GM23248 (cell line): ENCODE results near the gene CDH4. TPM values are rescaled to one million over a fixed set of nuclear protein-coding genes. Genes with fewer than 3 reads are reported as not detected.

Experiments
- DNase-seq: peaks from one replicate; pipeline ENCODE4 v3.0.0-alpha.2; 2015
- H2AFZ ChIP-seq: fragments of 200-600 bp; sonication (generic); 2 replicates; pipeline ENCODE4 v1.6.1; 2016; ENCODE audit warnings: antibody characterized with exemption
- H3F3A ChIP-seq: fragments of 200-600 bp; sonication (generic); 2 replicates; pipeline ENCODE4 v1.6.1; 2016; ENCODE audit warnings: mild to moderate bottlenecking, antibody characterized with exemption, mixed run types; ENCODE audit not compliant: insufficient read depth
- H3K27ac ChIP-seq: fragments of 200-600 bp; sonication (generic); 2 replicates; pipeline ENCODE4 v1.5.1; 2016; ENCODE audit warnings: mild to moderate bottlenecking
- H3K27me3 ChIP-seq: fragments of 200-600 bp; sonication (generic); replicated peaks from 2 replicates; pipeline ENCODE4 v1.6.1; 2016; ENCODE audit warnings: mild to moderate bottlenecking; ENCODE audit not compliant: insufficient read depth
- H3K36me3 ChIP-seq: fragments of 200-600 bp; sonication (generic); 2 replicates; pipeline ENCODE4 v1.6.1; 2016; ENCODE audit warnings: low read depth, mild to moderate bottlenecking
- H3K4me1 ChIP-seq: fragments of 200-600 bp; sonication (generic); 2 replicates; pipeline ENCODE4 v1.6.1; 2016; ENCODE audit warnings: mild to moderate bottlenecking; ENCODE audit not compliant: insufficient read depth
- H3K4me2 ChIP-seq: fragments of 200-600 bp; sonication (generic); one replicate; pipeline ENCODE4 v1.6.1; 2016; ENCODE audit warnings: mild to moderate bottlenecking; ENCODE audit not compliant: unreplicated experiment
- H3K4me3 ChIP-seq: fragments of 200-600 bp; sonication (generic); 2 replicates; pipeline ENCODE4 v1.5.1; 2016; ENCODE audit warnings: mild to moderate bottlenecking
- H3K79me2 ChIP-seq: fragments of 200-600 bp; sonication (generic); 2 replicates; pipeline ENCODE4 v1.6.1; 2016; ENCODE audit warnings: mild to moderate bottlenecking; ENCODE audit not compliant: insufficient read depth
- H3K9ac ChIP-seq: fragments of 200-600 bp; sonication (generic); 2 replicates; pipeline ENCODE4 v1.6.1; 2016; ENCODE audit warnings: mild to moderate bottlenecking
- H3K9me2 ChIP-seq: fragments of 200-600 bp; sonication (generic); 2 replicates; pipeline ENCODE4 v1.6.1; 2016; ENCODE audit warnings: mixed run types, mild to moderate bottlenecking, moderate library complexity; ENCODE audit not compliant: insufficient read depth
- H3K9me3 ChIP-seq: fragments of 200-600 bp; sonication (generic); one replicate; pipeline ENCODE4 v1.6.1; 2017; ENCODE audit warnings: low read depth
- H4K20me1 ChIP-seq: fragments of 200-600 bp; sonication (generic); 2 replicates; pipeline ENCODE4 v1.6.0; 2016; ENCODE audit not compliant: insufficient read depth
- EZH2 ChIP-seq: fragments of 200-600 bp; sonication (generic); IDR thresholded peaks from 2 replicates; pipeline ENCODE4 v1.6.1; 2018; ENCODE audit warnings: antibody characterized with exemption, mild to moderate bottlenecking; ENCODE audit not compliant: insufficient read depth, poor library complexity, severe bottlenecking
- EZH2phosphoT487 ChIP-seq: fragments of 200-600 bp; sonication (generic); IDR thresholded peaks from 2 replicates; pipeline ENCODE4 v1.6.1; 2018; ENCODE audit warnings: antibody characterized with exemption, moderate library complexity, mild to moderate bottlenecking, low read depth; ENCODE audit not compliant: insufficient read depth
- WGBS, 2 experiments: methylation state at CpG; one replicate each; pipeline ENCODE4 v1.1.6; 2015 to 2017; ENCODE audit warnings: low lambda C conversion rate in 2 of 2, low coverage in 1 of 2; ENCODE audit errors: missing lambda C conversion rate in 2 of 2; 5-methylcytosine and 5-hydroxymethylcytosine counted together
- in situ Hi-C: fragments of 300-500 bp; cut with MboI; formaldehyde crosslinking; loops from 2 replicates; pipeline ENCODE4 v1.15.0; 2020
- polyA plus RNA-seq: library from polyadenylated mRNA; unstranded; fragments of >200 nt; fragmentation: Nextera tagmentation; extraction: Ambion mirVana; gene quantifications from 2 replicates; pipeline ENCODE4 v1.2.1, GENCODE V29; 2016
- total RNA-seq: library from RNA; depleted of rRNA; stranded (reverse); fragments of >200 nt; shearing (Covaris generic); gene quantifications from 2 replicates; pipeline ENCODE4 v1.2.3, GENCODE V29; 2014

CDH4 gene
- total and polyA plus RNA-seq, 2 experiments from 2014 or later = 1.1 to 3.9 TPM

GRCh38 chr20:61615806-61616205 is 363.7 kb downstream of the CDH4 start:
- Histone ChIP-seq H3K4me1 (no peaks in the 10 kb centered on the region), H3K27ac (no peak overlapping the region), H3F3A (no peaks in the 10 kb centered on the region), H3K9ac (no peak overlapping the region), H3K79me2 (no peaks in the 10 kb centered on the region), H4K20me1 (no peaks in the 10 kb centered on the region), H3K9me3 (no peaks in the 10 kb centered on the region), H3K27me3 (no peaks in the 10 kb centered on the region), H2AFZ (no peak overlapping the region), H3K4me3 (no peak overlapping the region), H3K4me2 (no peak overlapping the region), H3K36me3 (no peaks in the 10 kb centered on the region), H3K9me2 (no peaks in the 10 kb centered on the region)
- no peak for TF ChIP-seq EZH2phosphoT487
- no peak for TF ChIP-seq EZH2
- in situ Hi-C loops = no loop called here
- 70% methylated on average over 15 of the region's 15 CpGs for WGBS, 2 experiments
- no peak for DNase-seq

DNA sequence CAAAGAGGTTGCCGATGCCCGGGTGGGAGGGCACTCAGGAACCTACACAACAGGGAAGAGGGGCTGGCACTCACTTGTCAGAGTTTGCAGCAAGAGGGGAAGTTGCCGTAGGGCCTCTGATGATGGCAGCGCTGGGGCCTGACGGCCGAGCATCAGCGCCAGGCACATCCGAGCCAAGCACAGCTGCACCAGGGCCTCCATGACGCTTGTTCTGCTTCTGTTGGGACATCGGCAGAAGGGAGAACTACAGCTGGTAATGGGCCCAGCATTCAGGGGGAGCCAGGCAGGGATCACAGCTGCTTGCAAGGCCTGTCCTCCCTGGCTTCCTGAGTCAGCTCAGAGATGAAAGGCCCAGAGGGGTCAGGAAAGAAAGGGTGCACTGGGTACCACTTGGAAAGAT is 367.7 kb downstream of the CDH4 start:
- Histone ChIP-seq H4K20me1 (no peaks in the 10 kb centered on the region), H2AFZ (no peak overlapping the region), H3K79me2 (no peaks in the 10 kb centered on the region), H3K4me3 (no peak overlapping the region), H3K9ac (no peak overlapping the region), H3K4me2 (no peak overlapping the region), H3K36me3 (no peaks in the 10 kb centered on the region), H3K9me3 (no peaks in the 10 kb centered on the region), H3F3A (no peaks in the 10 kb centered on the region), H3K9me2 (no peaks in the 10 kb centered on the region), H3K27me3 (no peaks in the 10 kb centered on the region), H3K27ac (no peak overlapping the region), H3K4me1 (no peaks in the 10 kb centered on the region)
- TF ChIP-seq EZH2 = no peak
- 65 to 68% methylated on average over 10 of the region's 10 CpGs for WGBS, 2 experiments
- DNase-seq = no peak
- in situ Hi-C loops = no loop called here

DNA sequence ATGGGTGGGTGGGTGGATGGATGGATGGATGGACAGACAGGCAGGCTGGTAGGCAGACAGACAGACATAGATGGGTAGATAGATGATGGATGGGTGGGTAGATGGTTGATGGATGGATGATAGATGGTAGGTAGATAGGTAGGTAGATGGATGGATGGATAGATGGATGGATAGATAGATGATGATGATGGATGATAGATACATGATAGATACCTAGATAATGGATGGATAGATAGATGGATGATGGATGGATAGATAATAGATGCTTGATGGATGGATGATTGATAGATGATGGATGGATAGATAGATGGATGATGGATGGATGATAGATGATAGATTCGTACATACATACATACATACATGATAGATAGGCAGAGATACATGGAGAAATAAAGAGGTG is 368.1 kb downstream of the CDH4 start:
- Histone ChIP-seq H3F3A (no peaks in the 10 kb centered on the region), H3K9ac (no peak overlapping the region), H4K20me1 (no peaks in the 10 kb centered on the region), H3K4me1 (no peaks in the 10 kb centered on the region), H3K79me2 (no peaks in the 10 kb centered on the region), H3K27me3 (no peaks in the 10 kb centered on the region), H3K9me3 (no peaks in the 10 kb centered on the region), H3K4me3 (no peak overlapping the region), H3K27ac (no peak overlapping the region), H3K9me2 (no peaks in the 10 kb centered on the region), H2AFZ (no peak overlapping the region), H3K36me3 (no peaks in the 10 kb centered on the region), H3K4me2 (no peak overlapping the region)
- no peak for TF ChIP-seq EZH2phosphoT487
- TF ChIP-seq EZH2 = no peak
- in situ Hi-C loops = no loop called here
- DNase-seq = no peak
- 0 to 8% methylated on average over 1 of the region's 1 CpG for WGBS, 2 experiments

- no peaks in the 10 kb centered on the region for H4K20me1 ChIP-seq
- H3K27ac ChIP-seq = no peak overlapping the region
- TF ChIP-seq EZH2 (no peak), EZH2phosphoT487 (no peak)
- no peaks in the 10 kb centered on the region for H3K4me1 ChIP-seq
- no peaks in the 10 kb centered on the region for H3K9me2 ChIP-seq
- H3K27me3 ChIP-seq = no peaks in the 10 kb centered on the region
- no peak overlapping the region for H3K9ac ChIP-seq
- no peak overlapping the region for H2AFZ ChIP-seq
- in situ Hi-C loops = no loop called here
- no peak for DNase-seq
- no peaks in the 10 kb centered on the region for H3K9me3 ChIP-seq
- no peaks in the 10 kb centered on the region for H3K79me2 ChIP-seq
- H3K4me2 ChIP-seq = no peak overlapping the region
- H3K36me3 ChIP-seq = no peaks in the 10 kb centered on the region
- no peak overlapping the region for H3K4me3 ChIP-seq
- no peaks in the 10 kb centered on the region for H3F3A ChIP-seq
- 22 to 28% methylated on average over 19 of the region's 19 CpGs for WGBS, 2 experiments
These were observed 369.1 kb downstream of the CDH4 start for GRCh38 chr20:61621035-61621730.

GRCh38 chr20:61621852-61622251 is 369.8 kb downstream of the CDH4 start:
- TF ChIP-seq EZH2 (no peak), EZH2phosphoT487 (no peak)
- H3F3A ChIP-seq = no peaks in the 10 kb centered on the region
- H3K9me3 ChIP-seq = no peaks in the 10 kb centered on the region
- no peak for DNase-seq
- H3K79me2 ChIP-seq = no peaks in the 10 kb centered on the region
- H3K27me3 ChIP-seq = no peaks in the 10 kb centered on the region
- H3K4me2 ChIP-seq = no peak overlapping the region
- H3K27ac ChIP-seq = no peak overlapping the region
- H3K4me1 ChIP-seq = no peaks in the 10 kb centered on the region
- in situ Hi-C loops = no loop called here
- no peak overlapping the region for H2AFZ ChIP-seq
- H3K4me3 ChIP-seq = no peak overlapping the region
- no peak overlapping the region for H3K9ac ChIP-seq
- 49 to 57% methylated on average over 10 of the region's 10 CpGs for WGBS, 2 experiments
- no peaks in the 10 kb centered on the region for H3K36me3 ChIP-seq
- no peaks in the 10 kb centered on the region for H4K20me1 ChIP-seq
- no peaks in the 10 kb centered on the region for H3K9me2 ChIP-seq
